Progenitor cell of endocrine pancreas (in vitro differentiated cells): ENCODE results near the gene NFATC2. TPM values are rescaled to one million over a fixed set of nuclear protein-coding genes. Genes with fewer than 3 reads are reported as not detected.

Experiments used
- DNase-seq: peaks from one replicate; pipeline ENCODE4 v3.0.0; 2021; ENCODE audit warnings: low spot score; ENCODE audit not compliant: unreplicated experiment
- H3K27ac Mint-ChIP-seq: 2 replicates; pipeline ENCODE4 v1.8.0; 2021; ENCODE audit warnings: mild to moderate bottlenecking, moderate library complexity, mixed read lengths
- H3K27me3 Mint-ChIP-seq: 2 replicates; pipeline ENCODE4 v1.8.0; 2021; ENCODE audit warnings: mixed read lengths
- H3K36me3 Mint-ChIP-seq: 2 replicates; pipeline ENCODE4 v1.8.0; 2022; ENCODE audit warnings: mixed read lengths; ENCODE audit not compliant: insufficient read depth
- H3K4me1 Mint-ChIP-seq: 2 replicates; pipeline ENCODE4 v1.8.0; 2021; ENCODE audit warnings: low read depth, mixed read lengths
- H3K4me3 Mint-ChIP-seq: 2 replicates; pipeline ENCODE4 v1.8.0; 2021; ENCODE audit warnings: low read depth, mild to moderate bottlenecking, moderate library complexity, mixed read lengths
- H3K9me3 Mint-ChIP-seq: 2 replicates; pipeline ENCODE4 v1.8.0; 2021; ENCODE audit warnings: low read depth, mixed read lengths
- total RNA-seq: library from RNA; stranded (reverse); gene quantifications from 2 replicates; pipeline ENCODE4 v1.2.1, GENCODE V29; 2021
- TF ChIP-seq, protein P1 (sequence below): fragments of 200-600 bp; sonication (generic); IDR thresholded peaks from one replicate; pipeline ENCODE4 v1.5.0; 2021; ENCODE audit warnings: antibody characterized with exemption, mild to moderate bottlenecking; ENCODE audit not compliant: unreplicated experiment

Gene NFATC2
- total RNA-seq, 1 donor from 2014 or later = 11.2 TPM

DNA sequence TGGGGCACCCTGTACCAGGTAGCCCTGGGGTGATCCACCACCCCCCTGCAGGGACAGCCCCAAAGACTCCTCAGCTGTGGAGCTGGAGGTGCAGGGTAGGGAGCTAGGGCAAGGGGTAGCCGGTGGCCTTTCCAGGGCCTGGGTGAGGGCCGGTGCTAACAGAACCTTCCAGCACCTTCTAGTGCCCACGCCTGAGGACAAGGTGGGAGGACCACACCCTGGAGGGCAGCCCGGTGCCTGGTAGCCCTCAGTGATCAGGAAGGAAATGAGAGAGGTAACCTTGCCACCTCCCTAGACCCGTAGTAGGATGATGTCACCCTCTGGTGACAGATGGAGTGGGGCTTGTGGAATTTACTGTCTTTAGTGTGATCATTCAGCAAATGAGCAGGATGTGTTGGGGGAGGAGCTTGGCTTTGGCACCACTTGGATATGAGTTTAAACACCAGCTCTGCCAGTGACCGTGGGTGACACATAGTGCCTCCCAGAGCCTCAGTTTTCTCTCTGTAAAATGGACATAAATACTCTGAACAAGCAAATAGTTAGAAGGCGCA, 187.7 kb downstream of the NFATC2 start:
- Mint-ChIP-seq H3K9me3 (no peaks in the 10 kb centered on the region), H3K4me3 (no peak overlapping the region), H3K36me3 (no peaks in the 10 kb centered on the region), H3K4me1 (no peaks in the 10 kb centered on the region), H3K27ac (no peak overlapping the region), H3K27me3 (peaks cover 4% of the 10 kb centered on the region)
- TF ChIP-seq, protein P1, sequence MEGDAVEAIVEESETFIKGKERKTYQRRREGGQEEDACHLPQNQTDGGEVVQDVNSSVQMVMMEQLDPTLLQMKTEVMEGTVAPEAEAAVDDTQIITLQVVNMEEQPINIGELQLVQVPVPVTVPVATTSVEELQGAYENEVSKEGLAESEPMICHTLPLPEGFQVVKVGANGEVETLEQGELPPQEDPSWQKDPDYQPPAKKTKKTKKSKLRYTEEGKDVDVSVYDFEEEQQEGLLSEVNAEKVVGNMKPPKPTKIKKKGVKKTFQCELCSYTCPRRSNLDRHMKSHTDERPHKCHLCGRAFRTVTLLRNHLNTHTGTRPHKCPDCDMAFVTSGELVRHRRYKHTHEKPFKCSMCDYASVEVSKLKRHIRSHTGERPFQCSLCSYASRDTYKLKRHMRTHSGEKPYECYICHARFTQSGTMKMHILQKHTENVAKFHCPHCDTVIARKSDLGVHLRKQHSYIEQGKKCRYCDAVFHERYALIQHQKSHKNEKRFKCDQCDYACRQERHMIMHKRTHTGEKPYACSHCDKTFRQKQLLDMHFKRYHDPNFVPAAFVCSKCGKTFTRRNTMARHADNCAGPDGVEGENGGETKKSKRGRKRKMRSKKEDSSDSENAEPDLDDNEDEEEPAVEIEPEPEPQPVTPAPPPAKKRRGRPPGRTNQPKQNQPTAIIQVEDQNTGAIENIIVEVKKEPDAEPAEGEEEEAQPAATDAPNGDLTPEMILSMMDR = no peak
- DNase-seq = no peak

DNA sequence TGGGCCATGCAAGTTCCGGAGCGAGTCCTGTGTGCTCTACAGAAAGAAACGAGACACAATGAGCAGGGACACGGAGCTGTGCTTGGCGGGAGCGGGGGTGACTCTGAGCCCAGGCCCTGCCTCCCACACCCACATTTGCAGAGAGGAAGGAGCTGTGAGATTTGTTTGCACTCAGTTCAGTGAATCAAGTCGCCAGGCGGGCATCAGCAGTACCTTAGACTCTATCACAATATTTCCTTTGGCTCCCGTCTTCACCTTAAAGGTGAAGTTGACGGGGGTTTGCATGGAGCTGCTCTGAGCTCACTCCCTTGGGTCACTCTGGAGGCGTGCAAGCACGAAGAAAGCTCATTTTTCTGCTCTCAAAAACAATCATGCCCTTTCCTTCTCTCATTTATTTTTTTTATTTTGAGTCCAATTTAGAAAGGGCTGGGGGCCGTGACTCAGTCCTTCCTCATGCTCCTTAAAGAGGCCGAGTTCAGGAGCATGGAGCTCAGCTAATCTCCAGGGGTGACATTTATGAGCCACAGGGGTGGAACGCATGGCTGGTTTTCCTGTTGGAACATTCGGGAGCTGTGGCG, 188.2 kb downstream of the NFATC2 start:
- no peak for DNase-seq
- Mint-ChIP-seq H3K4me3 (no peak overlapping the region), H3K4me1 (no peaks in the 10 kb centered on the region), H3K9me3 (no peaks in the 10 kb centered on the region), H3K27ac (no peak overlapping the region), H3K27me3 (peaks cover 4% of the 10 kb centered on the region), H3K36me3 (no peaks in the 10 kb centered on the region)
- TF ChIP-seq, protein P1 = no peak

DNA sequence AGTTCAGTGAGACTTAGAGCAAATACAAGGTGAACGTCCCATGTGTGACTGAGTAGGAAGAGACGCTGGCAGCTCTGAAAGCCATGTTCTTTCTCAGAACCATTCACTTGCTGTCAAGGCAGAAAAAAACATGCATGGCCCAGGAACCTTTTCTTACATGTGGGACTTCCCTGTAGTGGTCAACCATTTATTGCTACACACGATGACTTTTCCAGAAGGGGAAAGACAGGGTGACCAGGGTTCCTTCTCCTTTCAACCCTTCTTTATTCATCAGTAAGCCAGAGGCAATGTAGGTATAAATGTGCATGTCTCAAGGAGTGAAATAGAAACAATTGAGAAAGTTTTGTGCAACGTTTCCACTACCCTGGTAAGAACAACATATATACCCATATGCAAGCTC, 189.0 kb downstream of the NFATC2 start:
- TF ChIP-seq, protein P1 = no peak
- Mint-ChIP-seq H3K27ac (no peak overlapping the region), H3K4me3 (no peak overlapping the region), H3K9me3 (no peaks in the 10 kb centered on the region), H3K36me3 (no peaks in the 10 kb centered on the region), H3K27me3 (peaks cover 8% of the 10 kb centered on the region), H3K4me1 (no peaks in the 10 kb centered on the region)
- no peak for DNase-seq

DNA sequence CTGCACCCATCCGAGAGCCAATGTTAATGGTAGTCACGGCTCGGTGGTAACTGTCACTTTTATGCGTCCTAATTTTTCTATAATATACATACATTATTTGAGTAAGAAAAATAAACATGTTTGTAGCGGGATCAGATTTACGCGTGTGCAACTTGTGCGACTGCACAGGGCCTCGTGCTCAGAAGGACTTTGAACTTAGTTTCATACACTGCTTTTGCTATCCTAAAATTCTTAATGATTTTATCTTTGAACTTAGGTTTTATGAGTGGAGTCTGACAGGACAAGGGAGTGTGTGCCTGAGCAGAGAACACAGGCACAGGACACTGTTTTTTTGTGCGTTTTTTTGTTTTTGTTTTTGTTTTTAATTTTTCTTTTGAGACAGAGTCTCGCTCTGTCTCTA, 189.7 kb downstream of the NFATC2 start:
- no peak overlapping the region for H3K4me3 Mint-ChIP-seq
- H3K4me1 Mint-ChIP-seq = no peaks in the 10 kb centered on the region
- peaks cover 12% of the 10 kb centered on the region for H3K27me3 Mint-ChIP-seq
- TF ChIP-seq, protein P1 = no peak
- H3K27ac Mint-ChIP-seq = no peak overlapping the region
- no peaks in the 10 kb centered on the region for H3K9me3 Mint-ChIP-seq
- no peak for DNase-seq
- H3K36me3 Mint-ChIP-seq = no peaks in the 10 kb centered on the region

DNA sequence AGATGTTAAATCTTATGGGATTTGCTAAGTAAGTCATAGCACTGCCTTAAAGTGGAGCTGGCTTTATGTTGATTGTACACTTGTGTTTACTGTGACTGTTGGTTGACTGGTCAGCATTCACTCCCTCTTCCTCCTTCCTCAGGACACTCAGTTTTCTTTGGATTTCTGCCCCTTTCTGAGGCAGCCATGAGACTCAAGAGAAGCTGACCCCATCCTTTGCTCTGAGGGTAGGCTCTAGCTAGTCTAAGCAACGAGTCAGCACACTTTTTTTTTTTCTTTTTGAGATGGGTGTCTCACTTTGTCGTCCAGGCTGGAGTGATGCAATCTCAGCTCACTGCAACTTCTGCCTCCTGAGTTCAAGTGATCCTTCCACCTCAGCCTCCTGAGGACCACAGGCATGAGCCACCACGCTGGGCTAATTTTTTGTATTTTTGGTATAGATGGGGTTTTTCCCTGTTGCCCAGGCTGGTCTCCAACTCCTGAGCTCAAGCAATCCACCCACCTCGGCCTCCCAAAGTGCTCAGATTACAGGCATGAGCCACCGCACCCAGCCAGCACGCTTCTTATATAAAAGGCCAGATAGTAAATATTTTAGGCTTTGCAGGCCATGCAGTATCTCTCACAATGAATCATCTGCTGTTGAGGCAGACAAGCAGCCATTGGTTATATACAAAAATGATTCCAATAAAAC, 191.4 kb downstream of the NFATC2 start:
- Mint-ChIP-seq H3K4me1 (no peaks in the 10 kb centered on the region), H3K36me3 (no peaks in the 10 kb centered on the region), H3K27ac (no peak overlapping the region), H3K9me3 (no peaks in the 10 kb centered on the region), H3K4me3 (no peak overlapping the region), H3K27me3 (peaks cover 21% of the 10 kb centered on the region)
- TF ChIP-seq, protein P1 = no peak
- DNase-seq = no peak
